Measurements from ENCODE around the gene EXOC4.

Gene EXOC4

DNA sequence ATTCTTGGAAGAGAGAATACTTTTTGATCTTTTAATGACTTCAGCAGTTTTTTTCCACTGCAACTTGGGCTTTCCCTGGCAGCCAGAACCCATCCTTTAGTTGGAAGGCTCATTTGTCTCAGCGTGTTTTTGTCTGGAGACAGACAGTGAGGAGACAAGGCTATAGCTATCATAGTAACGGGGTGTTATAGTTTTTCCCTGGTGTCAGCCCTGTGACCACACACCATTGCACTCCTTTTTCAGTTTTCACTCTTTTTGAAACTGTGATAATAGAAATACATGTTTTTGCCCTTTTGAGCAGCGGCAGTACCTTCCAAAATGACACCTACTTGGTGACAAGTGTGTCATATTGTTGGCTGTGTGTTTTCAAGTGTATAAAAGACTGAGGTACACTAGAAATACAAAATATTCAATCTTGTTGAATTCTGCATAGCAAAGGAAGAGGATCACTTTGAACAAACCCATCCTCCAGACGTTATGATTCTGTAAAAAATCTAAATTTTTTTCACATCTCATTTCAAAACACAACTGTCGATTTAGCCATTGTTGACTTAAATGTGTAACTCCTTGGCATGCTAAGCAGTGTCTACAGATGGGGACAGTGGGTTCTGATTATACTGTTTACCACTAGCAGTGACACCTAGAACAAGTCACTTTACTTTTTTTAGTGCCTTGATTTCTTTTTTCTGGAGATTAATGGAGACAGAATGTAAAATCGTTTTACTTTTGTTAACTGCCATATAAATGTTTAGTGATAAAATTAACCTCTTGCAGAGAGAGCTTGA lies 130.1 kb downstream of the EXOC4 start:
- Histone ChIP-seq H2AFZ (ENCODE audit: low read length) (no peak overlapping the region), H4K8ac (ENCODE audit: low read depth, low read length) (no peak overlapping the region), H3K36me3 (replicated peaks in 1 of 2; ENCODE audit: control insufficient read depth in 2 of 2, insufficient read depth in 2 of 2, low read length in 2 of 2) (no peaks in the 10 kb centered on the region), H3K18ac (ENCODE audit: low read length) (no peak overlapping the region), H3K9me3 (replicated peaks in 1 of 2; ENCODE audit: control insufficient read depth in 2 of 2, insufficient read depth in 1 of 2, low read depth in 1 of 2, low read length in 2 of 2) (no peaks in the 10 kb centered on the region), H3K4me3 (ENCODE audit: low read length in 2 of 2) (no peak overlapping the region), H3K14ac (ENCODE audit: low read length) (no peak overlapping the region), H3K79me1 (ENCODE audit: low read depth, low read length) (no peaks in the 10 kb centered on the region), H2AK5ac (ENCODE audit: low read depth, low read length) (no peak overlapping the region), H3K23ac (ENCODE audit: low read depth, low read length, poor library complexity) (no peak overlapping the region), H2BK15ac (ENCODE audit: low read length) (no peak overlapping the region), H3K4me1 (ENCODE audit: control insufficient read depth in 2 of 2, insufficient read depth in 1 of 2, low read depth in 1 of 2, low read length in 2 of 2) (peaks cover 0 to 2% of the 10 kb centered on the region in 2 donors), H3K9ac (ENCODE audit: low read depth, low read length, poor library complexity) (no peak overlapping the region), H2BK120ac (ENCODE audit: low read depth, low read length) (no peak overlapping the region), H3K27ac (replicated peaks; ENCODE audit: low read length) (no peak overlapping the region), H3K4ac (ENCODE audit: low read length) (no peak overlapping the region), H2BK12ac (ENCODE audit: low read length) (no peak overlapping the region), H3K4me2 (ENCODE audit: insufficient read depth, low read length, poor library complexity, severe bottlenecking) (no peak overlapping the region), H4K91ac (ENCODE audit: low read depth, low read length, poor library complexity) (no peak overlapping the region), H3K27me3 (ENCODE audit: control insufficient read depth in 3 of 3, insufficient read depth in 3 of 3, low read depth in 1 of 3, low read length in 3 of 3) (no peaks in the 10 kb centered on the region), H2BK5ac (ENCODE audit: low read length) (no peak overlapping the region)
- no peak for DNase-seq (ENCODE audit: low spot score)
- WGBS, 2 donors (ENCODE audit: extremely low coverage in 2 of 2, insufficient read length in 2 of 2, insufficient replicate concordance in 1 of 2): no CpG with 5 or more reads among the region's 6 CpGs

DNA sequence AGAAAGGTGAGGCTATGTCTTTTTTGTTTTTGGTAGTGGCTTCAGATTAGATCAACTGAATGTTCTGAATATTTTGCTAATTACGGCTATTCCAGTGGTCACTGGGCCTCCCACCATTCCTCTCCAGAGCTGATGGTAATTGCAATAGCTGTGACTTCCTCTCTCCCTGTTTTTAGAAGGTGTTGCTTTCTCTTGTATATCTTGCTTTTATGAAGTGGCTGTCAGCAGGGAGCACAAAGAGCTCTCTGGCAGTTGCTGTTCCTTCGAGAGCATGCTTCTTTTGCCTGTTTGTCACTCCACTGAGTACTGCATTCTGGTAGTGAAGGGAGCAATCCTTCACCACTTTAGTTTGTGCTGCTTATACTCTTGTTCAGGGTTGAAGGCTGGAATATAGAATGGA lies 133.3 kb downstream of the EXOC4 start:
- Histone ChIP-seq H2BK120ac (ENCODE audit: low read depth, low read length) (no peak overlapping the region), H3K27me3 (ENCODE audit: control insufficient read depth in 3 of 3, insufficient read depth in 3 of 3, low read depth in 1 of 3, low read length in 3 of 3) (no peaks in the 10 kb centered on the region), H3K4me3 (ENCODE audit: low read length in 2 of 2) (no peak overlapping the region), H3K14ac (ENCODE audit: low read length) (no peak overlapping the region), H3K79me1 (ENCODE audit: low read depth, low read length) (peaks cover 2% of the 10 kb centered on the region), H2BK5ac (ENCODE audit: low read length) (no peak overlapping the region), H2BK12ac (ENCODE audit: low read length) (no peak overlapping the region), H2AK5ac (ENCODE audit: low read depth, low read length) (no peak overlapping the region), H2BK15ac (ENCODE audit: low read length) (no peak overlapping the region), H3K4me1 (ENCODE audit: control insufficient read depth in 2 of 2, insufficient read depth in 1 of 2, low read depth in 1 of 2, low read length in 2 of 2) (peaks cover 0 to 2% of the 10 kb centered on the region in 2 donors), H3K18ac (ENCODE audit: low read length) (no peak overlapping the region), H3K9ac (ENCODE audit: low read depth, low read length, poor library complexity) (no peak overlapping the region), H3K9me3 (replicated peaks in 1 of 2; ENCODE audit: control insufficient read depth in 2 of 2, insufficient read depth in 1 of 2, low read depth in 1 of 2, low read length in 2 of 2) (no peaks in the 10 kb centered on the region), H2AFZ (ENCODE audit: low read length) (no peak overlapping the region), H3K23ac (ENCODE audit: low read depth, low read length, poor library complexity) (no peak overlapping the region), H3K4me2 (ENCODE audit: insufficient read depth, low read length, poor library complexity, severe bottlenecking) (no peak overlapping the region), H4K8ac (ENCODE audit: low read depth, low read length) (no peak overlapping the region), H4K91ac (ENCODE audit: low read depth, low read length, poor library complexity) (no peak overlapping the region), H3K27ac (replicated peaks; ENCODE audit: low read length) (no peak overlapping the region), H3K36me3 (replicated peaks in 1 of 2; ENCODE audit: control insufficient read depth in 2 of 2, insufficient read depth in 2 of 2, low read length in 2 of 2) (no peaks in the 10 kb centered on the region), H3K4ac (ENCODE audit: low read length) (no peak overlapping the region)
- WGBS, 2 donors (ENCODE audit: extremely low coverage in 2 of 2, insufficient read length in 2 of 2, insufficient replicate concordance in 1 of 2): no CpG with 5 or more reads among the region's 2 CpGs
- no peak for DNase-seq (ENCODE audit: low spot score)

DNA sequence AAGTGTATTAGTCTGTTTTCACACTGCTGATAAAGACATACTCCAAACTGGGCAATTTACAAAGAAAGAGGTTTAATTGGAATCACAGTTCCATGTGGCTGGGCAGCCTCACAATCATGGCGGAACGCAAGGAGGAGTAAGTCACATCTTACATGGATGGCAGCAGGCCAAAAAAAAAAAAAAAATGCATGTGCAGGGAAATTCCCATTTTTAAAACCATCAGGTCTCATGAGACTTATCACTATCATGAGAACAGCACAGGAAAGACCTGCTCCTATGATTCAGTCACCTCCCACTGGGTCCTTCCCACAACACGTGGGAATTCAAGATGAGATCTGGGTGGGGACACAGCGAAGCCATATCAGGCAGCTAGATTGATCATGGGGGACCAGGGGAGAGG lies 136.8 kb downstream of the EXOC4 start:
- H4K8ac ChIP-seq (ENCODE audit: low read depth, low read length): no peak overlapping the region
- no peaks in the 10 kb centered on the region for H3K9me3 ChIP-seq (replicated peaks in 1 of 2; ENCODE audit: control insufficient read depth in 2 of 2, insufficient read depth in 1 of 2, low read depth in 1 of 2, low read length in 2 of 2)
- no peak overlapping the region for H3K27ac ChIP-seq (replicated peaks; ENCODE audit: low read length)
- H3K36me3 ChIP-seq (replicated peaks in 1 of 2; ENCODE audit: control insufficient read depth in 2 of 2, insufficient read depth in 2 of 2, low read length in 2 of 2): no peaks in the 10 kb centered on the region
- peaks cover 3% of the 10 kb centered on the region for H3K79me1 ChIP-seq (ENCODE audit: low read depth, low read length)
- no CpG with 5 or more reads among the region's 4 CpGs for WGBS, 2 donors (ENCODE audit: extremely low coverage in 2 of 2, insufficient read length in 2 of 2, insufficient replicate concordance in 1 of 2)
- no peak overlapping the region for H3K4me2 ChIP-seq (ENCODE audit: insufficient read depth, low read length, poor library complexity, severe bottlenecking)
- H3K9ac ChIP-seq (ENCODE audit: low read depth, low read length, poor library complexity): no peak overlapping the region
- no peak overlapping the region for H3K4me3 ChIP-seq (ENCODE audit: low read length in 2 of 2)
- H2AK5ac ChIP-seq (ENCODE audit: low read depth, low read length): no peak overlapping the region
- H2AFZ ChIP-seq (ENCODE audit: low read length): no peak overlapping the region
- H3K23ac ChIP-seq (ENCODE audit: low read depth, low read length, poor library complexity): no peak overlapping the region
- H3K18ac ChIP-seq (ENCODE audit: low read length): no peak overlapping the region
- no peak overlapping the region for H3K4ac ChIP-seq (ENCODE audit: low read length)
- no peak for DNase-seq (ENCODE audit: low spot score)
- H3K14ac ChIP-seq (ENCODE audit: low read length): no peak overlapping the region
- peaks cover 0 to 2% of the 10 kb centered on the region in 2 donors for H3K4me1 ChIP-seq (ENCODE audit: control insufficient read depth in 2 of 2, insufficient read depth in 1 of 2, low read depth in 1 of 2, low read length in 2 of 2)
- H4K91ac ChIP-seq (ENCODE audit: low read depth, low read length, poor library complexity): no peak overlapping the region
- H3K27me3 ChIP-seq (ENCODE audit: control insufficient read depth in 3 of 3, insufficient read depth in 3 of 3, low read depth in 1 of 3, low read length in 3 of 3): no peaks in the 10 kb centered on the region
- H2BK5ac ChIP-seq (ENCODE audit: low read length): no peak overlapping the region
- no peak overlapping the region for H2BK120ac ChIP-seq (ENCODE audit: low read depth, low read length)
- H2BK12ac ChIP-seq (ENCODE audit: low read length): no peak overlapping the region
- no peak overlapping the region for H2BK15ac ChIP-seq (ENCODE audit: low read length)

DNA sequence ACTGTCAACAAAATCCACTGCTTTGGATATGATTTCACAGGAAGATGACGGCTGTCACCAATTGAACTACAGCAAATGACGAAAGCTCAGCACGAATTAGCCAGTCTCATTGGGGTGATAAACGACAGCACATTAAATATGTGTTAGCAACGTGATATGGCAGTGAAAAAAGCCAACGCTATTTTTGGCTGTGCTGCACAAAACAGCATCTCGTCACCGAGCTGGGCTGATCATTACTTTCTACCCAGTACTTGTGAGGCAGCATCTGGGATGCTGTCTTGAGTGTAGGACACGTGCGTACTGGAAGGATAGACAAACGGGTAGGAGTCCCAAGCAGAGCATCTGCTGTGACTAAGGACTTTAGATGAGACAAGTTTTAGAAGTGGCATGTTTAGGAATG lies 138.3 kb downstream of the EXOC4 start:
- Histone ChIP-seq H3K4me2 (ENCODE audit: insufficient read depth, low read length, poor library complexity, severe bottlenecking) (no peak overlapping the region), H2AFZ (ENCODE audit: low read length) (no peak overlapping the region), H3K79me1 (ENCODE audit: low read depth, low read length) (peaks cover 3% of the 10 kb centered on the region), H2AK5ac (ENCODE audit: low read depth, low read length) (no peak overlapping the region), H3K4me1 (ENCODE audit: control insufficient read depth in 2 of 2, insufficient read depth in 1 of 2, low read depth in 1 of 2, low read length in 2 of 2) (peaks cover 0 to 2% of the 10 kb centered on the region in 2 donors), H3K27me3 (ENCODE audit: control insufficient read depth in 3 of 3, insufficient read depth in 3 of 3, low read depth in 1 of 3, low read length in 3 of 3) (no peaks in the 10 kb centered on the region), H3K27ac (replicated peaks; ENCODE audit: low read length) (no peak overlapping the region), H3K14ac (ENCODE audit: low read length) (no peak overlapping the region), H2BK5ac (ENCODE audit: low read length) (no peak overlapping the region), H3K9ac (ENCODE audit: low read depth, low read length, poor library complexity) (no peak overlapping the region), H2BK120ac (ENCODE audit: low read depth, low read length) (no peak overlapping the region), H3K36me3 (replicated peaks in 1 of 2; ENCODE audit: control insufficient read depth in 2 of 2, insufficient read depth in 2 of 2, low read length in 2 of 2) (no peaks in the 10 kb centered on the region), H2BK12ac (ENCODE audit: low read length) (no peak overlapping the region), H4K91ac (ENCODE audit: low read depth, low read length, poor library complexity) (no peak overlapping the region), H3K23ac (ENCODE audit: low read depth, low read length, poor library complexity) (no peak overlapping the region), H3K18ac (ENCODE audit: low read length) (no peak overlapping the region), H3K9me3 (replicated peaks in 1 of 2; ENCODE audit: control insufficient read depth in 2 of 2, insufficient read depth in 1 of 2, low read depth in 1 of 2, low read length in 2 of 2) (no peaks in the 10 kb centered on the region), H3K4ac (ENCODE audit: low read length) (no peak overlapping the region), H4K8ac (ENCODE audit: low read depth, low read length) (no peak overlapping the region), H2BK15ac (ENCODE audit: low read length) (no peak overlapping the region), H3K4me3 (ENCODE audit: low read length in 2 of 2) (no peak overlapping the region)
- WGBS, 2 donors (ENCODE audit: extremely low coverage in 2 of 2, insufficient read length in 2 of 2, insufficient replicate concordance in 1 of 2): no CpG with 5 or more reads among the region's 11 CpGs
- no peak for DNase-seq (ENCODE audit: low spot score)
